ENCODE measurements around the gene TCF23.

GRCh38 chr2:27130396-27130795, 18.4 kb upstream of the TCF23 start:
- TF ChIP-seq CTCF (IDR thresholded peaks at IDR 0.05) = no peak
- no peak for TF ChIP-seq POLR2A (IDR thresholded peaks at IDR 0.05)
